Measurements from ENCODE around the gene SKI.
A peak's percentile ranks its signal among the peaks of the same experiment; 100 is the strongest.

GRCh38 chr1:2227346-2228156, 568 bp upstream of the SKI start:
- TF ChIP-seq POLR2A (IDR thresholded peaks at IDR 0.05) (peak; percentile 95), CTCF (IDR thresholded peaks at IDR 0.05) (peak in 2 of 4 donors; percentile 29 to 35)
